Suprapubic skin (tissue), 4 donors: Measurements from ENCODE around the gene NR2E3. TPM values are rescaled to one million over a fixed set of nuclear protein-coding genes. Genes with fewer than 3 reads are reported as not detected.

Experiments used
- DNase-seq, 2 donors: peaks; one replicate each; pipeline ENCODE4 v3.0.0-alpha.2; 2019; ENCODE audit warnings: low spot score in 2 of 2
- H3K27ac ChIP-seq: fragments of 200-600 bp; sonication (generic); one replicate; pipeline ENCODE4 v1.5.1; 2019
- H3K27me3 ChIP-seq: fragments of 200-600 bp; sonication (generic); one replicate; pipeline ENCODE4 v1.5.1; 2019
- H3K36me3 ChIP-seq: fragments of 200-600 bp; sonication (generic); one replicate; pipeline ENCODE4 v1.5.1; 2019
- H3K4me1 ChIP-seq: fragments of 200-600 bp; sonication (generic); one replicate; pipeline ENCODE4 v1.5.1; 2019
- H3K4me3 ChIP-seq: fragments of 200-600 bp; sonication (generic); one replicate; pipeline ENCODE4 v1.5.1; 2019; ENCODE audit warnings: mild to moderate bottlenecking
- H3K9me3 ChIP-seq: fragments of 200-600 bp; sonication (generic); one replicate; pipeline ENCODE4 v1.5.1; 2019
- CTCF ChIP-seq, 2 donors: fragments of 200-600 bp in 1 of 2; fragments of 450-650 bp in 1 of 2; sonication (generic) in 1 of 2; IDR thresholded peaks; one replicate each; pipeline ENCODE4 v1.5.1; 2016 to 2019; ENCODE audit warnings: antibody characterized with exemption in 2 of 2, mild to moderate bottlenecking in 1 of 2, moderate library complexity in 1 of 2
- EP300 ChIP-seq: sonication (generic); formaldehyde crosslinking; IDR thresholded peaks from one replicate; pipeline ENCODE4 v1.6.1; 2017; ENCODE audit warnings: antibody characterized with exemption
- POLR2A ChIP-seq, 2 donors: fragments of 450-650 bp; IDR thresholded peaks; one replicate each; pipeline ENCODE4 v1.6.1; 2017; ENCODE audit warnings: antibody characterized with exemption in 2 of 2, mild to moderate bottlenecking in 2 of 2, moderate library complexity in 2 of 2
- POLR2AphosphoS5 ChIP-seq, 3 donors: sonication (generic); formaldehyde crosslinking; IDR thresholded peaks; one replicate each; pipeline ENCODE4 v1.6.1; 2017; ENCODE audit warnings: antibody characterized with exemption in 3 of 3
- WGBS: methylation state at CpG from one replicate; pipeline ENCODE4 v1.1.5; 2018; 5-methylcytosine and 5-hydroxymethylcytosine counted together
- total RNA-seq, 4 donors: library from RNA; depleted of rRNA; stranded (reverse); fragments of >200 nt; gene quantifications; one replicate each; pipeline ENCODE4 v1.1.0, GENCODE V29; 2016

Gene NR2E3
- total RNA-seq, 4 donors from 2014 or later = 0.48 TPM; not detected in 3

- no peak for TF ChIP-seq CTCF (IDR thresholded peaks at IDR 0.05)
- no peak for TF ChIP-seq POLR2A (IDR thresholded peaks at IDR 0.05)
- TF ChIP-seq POLR2AphosphoS5 (IDR thresholded peaks at IDR 0.05) = no peak
- no peak for TF ChIP-seq EP300
- H3K36me3 ChIP-seq = no peaks in the 10 kb centered on the region
- H3K4me1 ChIP-seq = no peaks in the 10 kb centered on the region
- no peaks in the 10 kb centered on the region for H3K9me3 ChIP-seq
- DNase-seq = peak in 1 of 2 donors; percentile 41
- H3K4me3 ChIP-seq = no peak overlapping the region
- no peaks in the 10 kb centered on the region for H3K27me3 ChIP-seq
- no peak overlapping the region for H3K27ac ChIP-seq
- WGBS = 60% methylated on average over 6 of the region's 6 CpGs
Observed at GRCh38 chr15:71804695-71805470, 5.5 kb upstream of the NR2E3 start.

- Histone ChIP-seq H3K4me3 (no peak overlapping the region), H3K27ac (no peak overlapping the region), H3K4me1 (no peaks in the 10 kb centered on the region), H3K9me3 (no peaks in the 10 kb centered on the region), H3K27me3 (no peaks in the 10 kb centered on the region), H3K36me3 (no peaks in the 10 kb centered on the region)
- WGBS = 63% methylated on average over 6 of the region's 7 CpGs
- no peak for DNase-seq
- TF ChIP-seq CTCF (IDR thresholded peaks at IDR 0.05) = no peak
- TF ChIP-seq POLR2A (IDR thresholded peaks at IDR 0.05) = no peak
- no peak for TF ChIP-seq POLR2AphosphoS5 (IDR thresholded peaks at IDR 0.05)
- TF ChIP-seq EP300 = no peak
Observed at GRCh38 chr15:71806452-71806931, 3.9 kb upstream of the NR2E3 start.

GRCh38 chr15:71807125-71807629 lies 3.2 kb upstream of the NR2E3 start:
- H3K36me3 ChIP-seq = no peaks in the 10 kb centered on the region
- TF ChIP-seq CTCF (IDR thresholded peaks at IDR 0.05) (no peak), EP300 (no peak), POLR2A (IDR thresholded peaks at IDR 0.05) (no peak), POLR2AphosphoS5 (IDR thresholded peaks at IDR 0.05) (no peak)
- H3K4me1 ChIP-seq = no peaks in the 10 kb centered on the region
- H3K9me3 ChIP-seq = no peaks in the 10 kb centered on the region
- H3K27ac ChIP-seq = no peak overlapping the region
- no peak overlapping the region for H3K4me3 ChIP-seq
- 85% methylated on average over 15 of the region's 15 CpGs for WGBS
- H3K27me3 ChIP-seq = no peaks in the 10 kb centered on the region
- no peak for DNase-seq

GRCh38 chr15:71807691-71808091 lies 2.7 kb upstream of the NR2E3 start:
- no peaks in the 10 kb centered on the region for H3K4me1 ChIP-seq
- no peaks in the 10 kb centered on the region for H3K27me3 ChIP-seq
- no peaks in the 10 kb centered on the region for H3K36me3 ChIP-seq
- 50% methylated on average over 4 of the region's 4 CpGs for WGBS
- H3K4me3 ChIP-seq = no peak overlapping the region
- TF ChIP-seq EP300 = no peak
- TF ChIP-seq POLR2AphosphoS5 (IDR thresholded peaks at IDR 0.05) = no peak
- TF ChIP-seq POLR2A (IDR thresholded peaks at IDR 0.05) = no peak
- no peak for TF ChIP-seq CTCF (IDR thresholded peaks at IDR 0.05)
- H3K27ac ChIP-seq = no peak overlapping the region
- no peaks in the 10 kb centered on the region for H3K9me3 ChIP-seq
- DNase-seq = no peak

- no peak for TF ChIP-seq POLR2AphosphoS5 (IDR thresholded peaks at IDR 0.05)
- TF ChIP-seq CTCF (IDR thresholded peaks at IDR 0.05) = no peak
- TF ChIP-seq POLR2A (IDR thresholded peaks at IDR 0.05) = no peak
- TF ChIP-seq EP300 = no peak
- Histone ChIP-seq H3K36me3 (no peaks in the 10 kb centered on the region), H3K27me3 (no peaks in the 10 kb centered on the region), H3K9me3 (no peaks in the 10 kb centered on the region), H3K4me3 (no peak overlapping the region), H3K27ac (no peak overlapping the region), H3K4me1 (no peaks in the 10 kb centered on the region)
- no peak for DNase-seq
- 83% methylated on average over 18 of the region's 18 CpGs for WGBS
Observed at GRCh38 chr15:71808311-71809020, 1.9 kb upstream of the NR2E3 start.
